HCT116 (cell line): ENCODE results near the gene TAP1. TPM values are rescaled to one million over a fixed set of nuclear protein-coding genes. Genes with fewer than 3 reads are reported as not detected.
"Not testable (repeated sequence)": the region's sequence is repeated elsewhere in the genome, so short reads cannot be mapped to it uniquely, and the experiment has no call there.

ENCODE experiments used
- ATAC-seq: fragments of 200-7000 bp; cut with Tn5 transposase; 2 replicates; pipeline ENCODE4 v1.9.1; 2020; ENCODE audit warnings: mild to moderate bottlenecking, moderate library complexity
- BruUV-seq: library from RNA; stranded (reverse); fragments of 400-500 nt; replicated peaks from 2 replicates; lab custom pipeline; 2021; lab: Mats Ljungman, UMichigan
- CTCF ChIA-PET: fragments of 300-600 bp; sonication (Branson Sonifier 250); formaldehyde crosslinking; loops from one replicate; lab custom pipeline; 2021; ENCODE audit warnings: antibody characterized with exemption; lab: Charles Lee
- POLR2A ChIA-PET: fragments of 300-600, 350-600 bp; sonication (Branson Sonifier 250); formaldehyde crosslinking; loops from one replicate; lab custom pipeline; 2021; ENCODE audit warnings: antibody characterized with exemption; lab: Charles Lee
- RAD21 ChIA-PET, 2 experiments: fragments of 300-600 bp; sonication (Branson Sonifier 250); formaldehyde crosslinking; loops; one replicate each; lab custom pipeline; 2023; ENCODE audit warnings: low total read pairs in 2 of 2; ENCODE audit not compliant: uncharacterized antibody in 2 of 2, unreplicated experiment in 2 of 2, low non-redundant PET in 1 of 2; lab: Charles Lee
- DNase-seq: peaks from one replicate; pipeline ENCODE4 v3.0.0-alpha.2; 2010; ENCODE audit warnings: low read depth, low spot score
- H2AFZ ChIP-seq: fragments of 200-600 bp; shearing (Covaris generic), sonication (generic); 2 replicates; pipeline ENCODE4 v1.6.1; 2017; ENCODE audit warnings: low read depth, mixed run types, mixed read lengths, antibody characterized with exemption, low read length; ENCODE audit not compliant: poor library complexity, severe bottlenecking
- H3K27ac ChIP-seq: 2 replicates; pipeline ENCODE4 v1.5.1; 2012; ENCODE audit warnings: low read depth, low read length
- H3K27me3 ChIP-seq: fragments of 200-600 bp; sonication (generic); 2 replicates; pipeline ENCODE4 v1.6.1; 2016; ENCODE audit warnings: mixed run types, low read length, mixed read lengths; ENCODE audit not compliant: insufficient read depth
- H3K36me3 ChIP-seq, 2 experiments: fragments of 200-500 bp in 1 of 2; fragments of 200-600 bp in 1 of 2; sonication (Bioruptor generic) in 1 of 2; sonication (generic) in 1 of 2; 2 replicates each; pipeline versions ENCODE4 v1.5.1 to v1.6.1; 2014 to 2016; ENCODE audit warnings: low read length in 2 of 2, inconsistent platforms in 1 of 2, mixed read lengths in 1 of 2, mixed run types in 1 of 2; ENCODE audit not compliant: insufficient read depth in 2 of 2, control insufficient read depth in 1 of 2
- H3K4me1 ChIP-seq, 2 experiments: fragments of 200-600 bp in 1 of 2; sonication (generic) in 1 of 2; 2 replicates each; pipeline versions ENCODE4 v1.5.1 to v1.6.1; 2012 to 2017; ENCODE audit warnings: low read length in 2 of 2, inconsistent platforms in 1 of 2, mild to moderate bottlenecking in 1 of 2, mixed read lengths in 1 of 2, mixed run types in 1 of 2, moderate library complexity in 1 of 2; ENCODE audit not compliant: insufficient read depth in 2 of 2, control insufficient read depth in 1 of 2
- H3K4me2 ChIP-seq: fragments of 200-600 bp; sonication (generic); 2 replicates; pipeline ENCODE4 v1.6.1; 2017; ENCODE audit warnings: mixed run types, low read length, mixed read lengths
- H3K4me3 ChIP-seq, 2 experiments: fragments of 200-600 bp in 1 of 2; sonication (generic) in 1 of 2; replicated peaks in 1 of 2; 2 replicates each; pipeline ENCODE4 v1.5.1; 2011 to 2016; ENCODE audit warnings: low read length in 2 of 2, control low read depth in 1 of 2, low read depth in 1 of 2, mild to moderate bottlenecking in 1 of 2, mixed read lengths in 1 of 2, mixed run types in 1 of 2
- H3K79me2 ChIP-seq: fragments of 200-600 bp; sonication (generic); 2 replicates; pipeline ENCODE4 v1.6.1; 2017; ENCODE audit warnings: mild to moderate bottlenecking, mixed run types, low read length, moderate library complexity, mixed read lengths; ENCODE audit not compliant: insufficient read depth
- H3K9ac ChIP-seq: fragments of 200-600 bp; sonication (generic); 2 replicates; pipeline ENCODE4 v1.6.1; 2016; ENCODE audit warnings: low read length, mixed read lengths
- H3K9me2 ChIP-seq: fragments of 200-600 bp; sonication (generic), shearing (Covaris generic); 2 replicates; pipeline ENCODE4 v1.6.1; 2017; ENCODE audit warnings: mixed run types, mild to moderate bottlenecking, moderate library complexity; ENCODE audit not compliant: insufficient read depth
- H3K9me3 ChIP-seq, 2 experiments: fragments of 200-500 bp in 1 of 2; fragments of 200-600 bp in 1 of 2; sonication (Bioruptor generic) in 1 of 2; sonication (generic) in 1 of 2; 2 replicates each; pipeline ENCODE4 v1.6.1; 2014 to 2017; ENCODE audit warnings: low read length in 2 of 2, mixed read lengths in 2 of 2, inconsistent platforms in 1 of 2, low read depth in 1 of 2, mild to moderate bottlenecking in 1 of 2, mixed run types in 1 of 2, moderate library complexity in 1 of 2; ENCODE audit not compliant: control insufficient read depth in 1 of 2, insufficient read depth in 1 of 2
- H4K20me1 ChIP-seq: fragments of 200-600 bp; sonication (generic), shearing (Covaris generic); 2 replicates; pipeline ENCODE4 v1.6.1; 2017; ENCODE audit warnings: mixed run types, mild to moderate bottlenecking, moderate library complexity; ENCODE audit not compliant: insufficient read depth
- CEBPB ChIP-seq: IDR thresholded peaks from 2 replicates; pipeline ENCODE4 v1.6.1; 2012; ENCODE audit warnings: low read depth
- intact Hi-C: fragments of 100-400 bp; cut with micrococcal nuclease; formaldehyde crosslinking; loops from 2 replicates; pipeline ENCODE4 v1.10.0; 2022
- total RNA-seq: library from RNA; stranded (reverse); gene quantifications from one replicate; pipeline ENCODE4 v1.2.1, GENCODE V29; 2021; ENCODE audit not compliant: unreplicated experiment
- TF ChIP-seq, protein P1 (sequence below), 3 experiments: fragments of 200-600 bp in 1 of 3; sonication (generic) in 1 of 3; IDR thresholded peaks in 2 of 3; conservative IDR thresholded peaks in 1 of 3; 2 replicates each; pipeline ENCODE4 v1.5.1; 2012 to 2017; ENCODE audit warnings: low read depth in 2 of 3, low read length in 2 of 3, antibody characterized with exemption in 1 of 3, borderline replicate concordance in 1 of 3, control low read depth in 1 of 3, mild to moderate bottlenecking in 1 of 3, mixed read lengths in 1 of 3, mixed run types in 1 of 3, moderate library complexity in 1 of 3; ENCODE audit not compliant: insufficient read depth in 1 of 3

The TAP1 gene
- total RNA-seq, 1 experiment from 2014 or later: 32.2 TPM

DNA sequence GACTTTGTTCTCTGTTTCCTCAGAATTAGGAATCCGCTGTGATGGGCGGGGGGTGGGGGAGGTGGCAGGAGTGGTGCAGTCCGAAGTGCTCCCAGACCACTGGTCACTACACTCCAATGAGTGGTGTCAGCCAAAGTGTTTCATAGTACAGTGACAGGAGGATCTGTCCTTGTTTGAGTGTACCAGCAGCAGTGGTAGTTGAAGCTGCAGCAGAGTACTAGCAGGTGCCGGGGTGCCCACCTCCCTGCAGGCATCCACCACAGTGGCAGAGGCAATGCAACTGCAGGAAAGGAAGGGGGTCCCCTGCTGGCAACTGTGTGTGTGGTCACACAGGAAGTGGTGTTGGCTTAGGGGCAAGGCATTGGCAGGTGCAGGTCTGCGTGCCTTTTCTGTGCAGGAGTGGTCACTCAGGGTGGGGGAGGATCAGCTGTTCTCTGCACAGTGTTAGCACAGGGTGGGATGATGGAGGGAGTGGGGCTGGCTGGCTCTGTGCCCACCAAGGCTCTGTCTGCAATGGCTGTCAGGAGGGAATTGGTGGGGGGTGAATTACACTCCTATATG, 46.4 kb downstream of the TAP1 start:
- CTCF ChIA-PET: no interaction called here
- TF ChIP-seq CEBPB: no peak
- TF ChIP-seq, protein P1, sequence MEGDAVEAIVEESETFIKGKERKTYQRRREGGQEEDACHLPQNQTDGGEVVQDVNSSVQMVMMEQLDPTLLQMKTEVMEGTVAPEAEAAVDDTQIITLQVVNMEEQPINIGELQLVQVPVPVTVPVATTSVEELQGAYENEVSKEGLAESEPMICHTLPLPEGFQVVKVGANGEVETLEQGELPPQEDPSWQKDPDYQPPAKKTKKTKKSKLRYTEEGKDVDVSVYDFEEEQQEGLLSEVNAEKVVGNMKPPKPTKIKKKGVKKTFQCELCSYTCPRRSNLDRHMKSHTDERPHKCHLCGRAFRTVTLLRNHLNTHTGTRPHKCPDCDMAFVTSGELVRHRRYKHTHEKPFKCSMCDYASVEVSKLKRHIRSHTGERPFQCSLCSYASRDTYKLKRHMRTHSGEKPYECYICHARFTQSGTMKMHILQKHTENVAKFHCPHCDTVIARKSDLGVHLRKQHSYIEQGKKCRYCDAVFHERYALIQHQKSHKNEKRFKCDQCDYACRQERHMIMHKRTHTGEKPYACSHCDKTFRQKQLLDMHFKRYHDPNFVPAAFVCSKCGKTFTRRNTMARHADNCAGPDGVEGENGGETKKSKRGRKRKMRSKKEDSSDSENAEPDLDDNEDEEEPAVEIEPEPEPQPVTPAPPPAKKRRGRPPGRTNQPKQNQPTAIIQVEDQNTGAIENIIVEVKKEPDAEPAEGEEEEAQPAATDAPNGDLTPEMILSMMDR (IDR thresholded peaks at IDR 0.05 in 2 of 3, conservative IDR thresholded peaks at IDR 0.05 in 1 of 3; ENCODE audit: borderline replicate concordance in 1 of 3, insufficient read depth in 1 of 3, low read depth in 2 of 3, low read length in 2 of 3): 0 out of 6 replicates have a peak, but pooled peaks of 1 of the 3 experiments have one; percentile 13
- no peak overlapping the region for H3K27ac ChIP-seq
- no peaks in the 10 kb centered on the region for H3K9me3 ChIP-seq
- RAD21 ChIA-PET: no interaction called here
- POLR2A ChIA-PET: no interaction called here
- H3K9me2 ChIP-seq: no peaks in the 10 kb centered on the region; the same call in 1 of the 2 replicates
- no peaks in the 10 kb centered on the region for H3K79me2 ChIP-seq
- no peaks in the 10 kb centered on the region for H4K20me1 ChIP-seq
- no peaks in the 10 kb centered on the region for H3K4me1 ChIP-seq
- no peaks in the 10 kb centered on the region for H3K36me3 ChIP-seq
- peaks cover 41% of the 10 kb centered on the region for H3K27me3 ChIP-seq
- BruUV-seq: no TSS peak
- peak; percentile 64; the same call in 1 of the 2 replicates for ATAC-seq
- intact Hi-C loops: no loop called here
- no peak overlapping the region for H3K9ac ChIP-seq
- no peak for DNase-seq
- no peak overlapping the region for H2AFZ ChIP-seq
- H3K4me3 ChIP-seq: no peak overlapping the region
- H3K4me2 ChIP-seq: no peak overlapping the region

GRCh38 chr6:32805404-32805803, 48.1 kb downstream of the TAP1 start:
- H3K27me3 ChIP-seq: peaks cover 55% of the 10 kb centered on the region
- H3K9me3 ChIP-seq, DNase-seq, H3K27ac ChIP-seq, H3K4me2 ChIP-seq, POLR2A ChIA-PET, H3K9me2 ChIP-seq, H3K79me2 ChIP-seq, BruUV-seq, intact Hi-C loops, H3K36me3 ChIP-seq, H3K9ac ChIP-seq, H2AFZ ChIP-seq, H4K20me1 ChIP-seq, ATAC-seq, RAD21 ChIA-PET, H3K4me3 ChIP-seq, H3K4me1 ChIP-seq: not testable (repeated sequence)
- CTCF ChIA-PET: interaction anchor here (1.5 kb wide), 1 partner anchor 62 kb away, joined by 4 read pairs; no protein-coding TSS in a partner anchor
